Superior temporal gyrus (tissue), 1 donor: Measurements from ENCODE around the gene ABT1.

Experiments used
- DNase-seq: peaks from one replicate; pipeline ENCODE4 v3.0.0-alpha.2; 2016; ENCODE audit errors: extremely low spot score

The ABT1 gene

GRCh38 chr6:26571592-26572296 is 25.0 kb upstream of the ABT1 start:
- peak; percentile 83 for DNase-seq

GRCh38 chr6:26575494-26575939 is 21.2 kb upstream of the ABT1 start:
- DNase-seq = no peak

DNA sequence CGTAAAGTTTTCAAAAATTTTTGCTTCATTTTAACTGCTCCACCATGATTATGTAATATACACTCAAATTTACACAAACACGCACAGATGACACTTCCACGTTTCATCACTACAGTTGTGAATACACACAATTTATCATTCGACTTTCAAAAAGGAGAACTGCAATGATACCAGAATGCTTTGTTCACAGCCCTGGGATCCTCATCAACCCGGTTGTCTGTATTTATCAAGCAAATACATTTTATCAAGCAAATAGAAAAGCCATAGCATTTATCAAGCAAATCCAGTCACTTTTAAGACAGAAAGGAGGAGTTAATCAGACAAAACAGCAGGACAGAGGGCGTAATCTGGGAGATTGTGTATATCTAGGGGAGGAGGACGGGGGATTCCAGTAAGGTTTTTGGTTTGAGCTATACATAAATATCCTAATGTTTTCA is 20.3 kb upstream of the ABT1 start:
- DNase-seq = no peak

- peak; percentile 50 for DNase-seq
Observed at GRCh38 chr6:26576929-26577719, 19.6 kb upstream of the ABT1 start.

- DNase-seq = no peak
Observed at GRCh38 chr6:26577720-26578072, 19.1 kb upstream of the ABT1 start.

GRCh38 chr6:26578279-26578678 is 18.5 kb upstream of the ABT1 start:
- DNase-seq = no peak

GRCh38 chr6:26578741-26579140 is 18.0 kb upstream of the ABT1 start:
- no peak for DNase-seq

- DNase-seq = no peak
Observed at GRCh38 chr6:26581164-26581915, 15.4 kb upstream of the ABT1 start.

DNA sequence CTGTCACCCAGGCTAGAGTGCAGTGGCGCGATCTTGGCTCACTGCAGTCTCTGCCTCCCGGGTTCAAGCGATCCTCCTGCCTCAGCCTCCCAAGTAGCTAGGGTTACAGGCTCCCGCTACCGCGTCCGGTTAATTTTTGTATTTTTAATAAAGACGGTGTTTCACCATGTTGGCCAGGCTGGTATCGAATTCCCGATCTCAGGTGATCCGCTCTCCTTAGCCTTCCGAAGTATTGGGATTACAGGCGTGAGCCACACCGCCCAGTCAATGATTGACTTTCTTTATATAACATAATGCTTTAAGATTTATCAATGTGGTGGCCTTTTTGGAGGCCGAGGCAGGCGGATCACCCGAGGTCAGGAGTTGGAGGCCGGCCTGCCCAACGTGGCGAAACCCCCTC is 7.8 kb upstream of the ABT1 start:
- no peak for DNase-seq

DNA sequence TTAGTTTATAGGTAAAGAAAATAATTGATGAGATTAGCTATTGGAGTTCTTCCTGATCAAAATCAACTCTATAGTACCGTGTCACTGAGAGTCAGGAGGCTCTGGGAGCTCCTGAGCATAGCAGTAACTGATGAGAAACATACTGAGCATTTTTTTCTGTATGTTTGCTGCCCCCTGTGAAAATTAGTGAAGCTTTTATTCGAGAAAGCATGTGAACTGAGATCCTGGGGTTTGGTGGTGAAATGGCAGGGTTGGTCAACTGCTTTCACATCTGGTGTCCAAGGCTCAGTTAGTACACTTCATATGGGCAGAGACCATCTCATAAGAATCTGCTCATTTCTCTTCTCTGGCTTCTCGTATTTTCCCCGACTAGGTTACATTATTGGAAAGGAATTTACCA is 4.1 kb upstream of the ABT1 start:
- DNase-seq = no peak

DNA sequence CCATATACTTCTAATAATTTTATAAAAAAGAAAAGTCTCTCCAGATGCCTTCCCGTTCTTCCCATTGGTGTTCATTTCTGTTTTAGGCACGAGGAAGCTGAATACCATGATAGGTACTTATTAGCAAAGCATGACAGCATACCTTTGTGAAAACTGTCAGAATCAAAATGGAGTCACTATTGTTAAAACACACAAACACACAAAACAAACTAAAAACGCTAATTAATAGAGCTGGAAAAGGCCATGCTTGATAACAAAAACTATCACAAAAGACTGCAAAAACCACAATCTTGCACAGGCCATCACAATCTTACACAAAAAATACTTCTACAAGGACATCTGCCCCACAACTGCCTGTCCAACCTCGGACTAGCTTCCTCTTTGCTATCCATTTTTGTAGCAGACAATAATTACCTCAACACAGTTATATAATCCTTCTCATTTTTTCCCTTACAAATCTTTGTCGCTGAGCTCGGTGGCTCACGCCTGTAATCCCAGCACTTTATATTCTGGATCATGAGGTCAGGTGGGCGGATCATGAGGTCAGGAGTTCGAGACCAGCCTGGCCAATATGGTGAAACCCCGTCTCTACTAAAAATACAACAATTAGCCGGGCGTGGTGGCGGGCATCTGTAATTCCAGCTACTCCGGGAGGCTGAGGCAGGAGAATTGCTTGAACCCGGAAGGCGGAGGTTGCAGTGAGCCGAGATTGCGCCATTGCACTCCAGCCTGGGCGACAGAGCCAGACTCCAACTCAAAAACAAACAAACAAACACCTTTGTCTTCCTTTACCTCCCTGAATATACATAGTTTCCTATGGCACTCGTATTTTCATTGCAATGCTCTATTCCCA is 3.2 kb upstream of the ABT1 start:
- no peak for DNase-seq

GRCh38 chr6:26594131-26594498 is 2.6 kb upstream of the ABT1 start:
- no peak for DNase-seq

- peak; percentile 52 for DNase-seq
Observed at GRCh38 chr6:26594730-26595632, 1.8 kb upstream of the ABT1 start.

- peak; percentile 93 for DNase-seq
Observed at GRCh38 chr6:26595669-26596269, 984 bp upstream of the ABT1 start.

DNA sequence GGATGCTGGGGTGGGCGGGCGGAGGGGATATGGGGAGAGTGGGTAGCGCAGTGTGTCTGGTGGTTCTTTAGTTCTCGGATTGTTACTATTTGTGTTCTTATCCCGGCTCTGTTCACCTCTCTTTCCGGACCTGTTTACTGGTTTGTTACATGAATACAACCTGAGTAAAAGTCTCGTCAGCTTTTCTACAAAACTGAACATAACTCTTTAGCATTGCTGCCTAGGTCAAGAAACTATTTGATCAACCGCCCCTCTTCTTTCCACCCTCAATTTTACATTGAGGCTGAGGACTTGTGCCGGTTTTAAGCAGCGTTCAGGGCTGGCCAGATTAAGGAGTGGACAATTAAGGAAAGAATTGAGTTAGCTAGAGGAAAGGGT is 625 bp downstream of the ABT1 start:
- no peak for DNase-seq

- DNase-seq = no peak
Observed at GRCh38 chr6:26597821-26598220, 1.1 kb downstream of the ABT1 start.

GRCh38 chr6:26598267-26598666 is 1.5 kb downstream of the ABT1 start:
- DNase-seq = no peak

- no peak for DNase-seq
Observed at GRCh38 chr6:26599134-26599533, 2.4 kb downstream of the ABT1 start.

GRCh38 chr6:26599591-26599990 is 2.8 kb downstream of the ABT1 start:
- DNase-seq = no peak

GRCh38 chr6:26600759-26601158 is 4.0 kb downstream of the ABT1 start:
- DNase-seq = no peak
